K562 (cell line): ENCODE results near the gene CRY2. TPM values are rescaled to one million over a fixed set of nuclear protein-coding genes. Genes with fewer than 3 reads are reported as not detected.
A peak's percentile ranks its signal among the peaks of the same experiment; 100 is the strongest.

Source experiments
- CEBPZ ChIP-seq: fragments of 150-350 bp; IDR thresholded peaks from 2 replicates; pipeline ENCODE4 v1.6.1; 2014; ENCODE audit warnings: low read depth, mild to moderate bottlenecking, low read length, borderline replicate concordance
- ETS1 ChIP-seq: conservative IDR thresholded peaks from 2 replicates; pipeline ENCODE4 v1.6.1; 2011; ENCODE audit warnings: low read depth, mild to moderate bottlenecking, low read length; ENCODE audit not compliant: control insufficient read depth
- KLF10 ChIP-seq: fragments of 250-450 bp; sonication (Bioruptor Pico); IDR thresholded peaks from 2 replicates; pipeline ENCODE4 v1.6.1; 2021; ENCODE audit warnings: matching md5 sums
- MCM7 ChIP-seq, 2 experiments: fragments of 450-650 bp; IDR thresholded peaks; 2 replicates each; pipeline ENCODE4 v1.6.1; 2016 to 2018
- MED1 ChIP-seq: sonication (generic); formaldehyde crosslinking; IDR thresholded peaks from 2 replicates; pipeline ENCODE4 v1.8.1; 2023; ENCODE audit warnings: missing genetic modification reagents, borderline replicate concordance
- NFE2L1 ChIP-seq: fragments of 450-650 bp; IDR thresholded peaks from 2 replicates; pipeline ENCODE4 v1.6.1; 2016; ENCODE audit warnings: missing genetic modification characterization, low read depth, mild to moderate bottlenecking, missing compliant biosample characterization, moderate library complexity, borderline replicate concordance
- PHB ChIP-seq: fragments of 250-450 bp; sonication (Bioruptor Pico); IDR thresholded peaks from 2 replicates; pipeline ENCODE4 v1.5.0; 2021
- POLR2A ChIP-seq: fragments of 450-650 bp; conservative IDR thresholded peaks from 2 replicates; pipeline ENCODE4 v1.6.1; 2016
- PTRF ChIP-seq: fragments of 450-650 bp; IDR thresholded peaks from 2 replicates; pipeline ENCODE4 v1.6.1; 2016; ENCODE audit warnings: mild to moderate bottlenecking, missing genetic modification characterization, missing compliant biosample characterization
- RBM22 ChIP-seq: fragments of 200-400 bp; formaldehyde crosslinking; IDR thresholded peaks from 2 replicates; pipeline ENCODE4 v1.6.1; 2018; ENCODE audit warnings: low read length, low read depth; ENCODE audit not compliant: poor library complexity, severe bottlenecking
- SAFB ChIP-seq: fragments of 200-400 bp; formaldehyde crosslinking; IDR thresholded peaks from 2 replicates; pipeline ENCODE4 v1.6.1; 2017; ENCODE audit warnings: low read depth, low read length, borderline replicate concordance
- ZKSCAN3 ChIP-seq: fragments of 250-450 bp; sonication (Bioruptor Pico); IDR thresholded peaks from 2 replicates; pipeline ENCODE4 v1.4.0; 2020
- ZNF280B ChIP-seq: fragments of 250-450 bp; sonication (Bioruptor Pico); IDR thresholded peaks from 2 replicates; pipeline ENCODE4 v1.5.1; 2021; ENCODE audit warnings: mild to moderate bottlenecking
- ZNF445 ChIP-seq: fragments of 250-450 bp; sonication (Bioruptor Pico); IDR thresholded peaks from 2 replicates; pipeline ENCODE4 v1.4.0; 2020; ENCODE audit warnings: low read depth, mild to moderate bottlenecking, moderate library complexity
- ZNF780A ChIP-seq: fragments of 250-450 bp; sonication (Bioruptor Pico); IDR thresholded peaks from 2 replicates; pipeline ENCODE4 v1.5.0; 2021; ENCODE audit warnings: mild to moderate bottlenecking
- polyA plus RNA-seq, 8 experiments: library from polyadenylated mRNA; depleted of rRNA in 4 of 8; stranded (reverse) in 5 of 8; unstranded in 3 of 8; fragments of >200 nt; fragmentation: Nextera tagmentation in 2 of 8; fragmentation: Illumina TruSeq in 1 of 8; extraction: Ambion mirVana in 2 of 8; extraction: Trizol in 1 of 8; gene quantifications; 2 replicates each; pipeline versions ENCODE4 v1.2.1 to v1.2.3, GENCODE V29; 2011 to 2014; ENCODE audit warnings: inconsistent platforms in 1 of 8, missing spikeins in 1 of 8
- total RNA-seq, 7 experiments: library from RNA; depleted of rRNA in 6 of 7; stranded (reverse); fragments of >200 nt in 6 of 7; fragmentation: Illumina TruSeq in 2 of 7; extraction: Trizol in 2 of 7; gene quantifications; 2 replicates each; pipeline versions ENCODE4 v1.2.1 to v1.2.3, GENCODE V29; 2011 to 2021; ENCODE audit warnings: low replicate concordance in 1 of 7
- TF ChIP-seq, protein P1 (sequence below), 3 experiments: fragments of 200-800 bp in 1 of 3; sonication (Bioruptor generic) in 1 of 3; sonication (generic) in 1 of 3; formaldehyde crosslinking in 1 of 3; IDR thresholded peaks; 2 replicates each; pipeline versions ENCODE4 v1.6.1 to v1.8.0; 2016 to 2022; ENCODE audit warnings: mild to moderate bottlenecking in 2 of 3, missing compliant biosample characterization in 2 of 3, missing genetic modification characterization in 2 of 3, missing genetic modification reagents in 1 of 3
- TF ChIP-seq, protein P2 (sequence below): fragments of 150-350 bp; conservative IDR thresholded peaks from 2 replicates; pipeline ENCODE4 v1.6.1; 2014; ENCODE audit warnings: low read length

CRY2 gene
- total and polyA plus RNA-seq, 9 of the 15 experiments (the other 6 are each of a cell fraction or from before 2014, with no cell fraction given), result 2.3 to 23.9 (median 14.8) TPM

DNA sequence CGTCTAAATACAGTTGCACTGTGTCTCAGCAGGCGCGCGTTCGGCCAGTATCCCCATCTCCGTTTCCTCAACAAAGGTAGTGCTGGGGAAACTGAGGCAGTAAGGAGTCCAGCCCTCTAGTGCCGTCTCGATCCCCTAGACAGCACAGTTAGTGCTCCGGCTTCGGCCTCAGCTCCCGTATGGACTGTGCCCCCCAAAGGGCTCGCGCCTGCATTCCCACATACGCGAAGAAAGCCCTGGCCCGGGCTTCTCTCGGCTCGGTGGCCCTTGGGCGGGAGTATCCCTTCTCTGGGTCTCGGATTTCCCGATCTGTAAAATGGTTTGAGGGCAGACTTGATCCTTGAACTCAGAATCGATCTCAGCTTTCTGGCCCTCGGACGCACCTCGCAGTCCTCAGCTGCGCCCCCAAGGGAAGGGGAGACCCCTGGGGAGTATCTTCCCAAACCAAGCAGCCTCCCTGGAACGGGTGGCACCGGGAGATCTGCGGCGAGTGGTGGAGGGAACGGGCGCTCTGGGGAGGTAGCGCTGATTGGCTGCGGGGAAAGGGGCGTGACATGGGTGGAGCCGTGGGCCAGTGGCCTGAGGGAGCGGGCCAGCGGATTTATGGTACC is 71.2 kb downstream of the CRY2 start (continued):
- TF ChIP-seq NFE2L1 (tag), result no peak
- TF ChIP-seq PHB (CRISPR knock-in tag), result no peak
- no peak for TF ChIP-seq ZNF445 (CRISPR knock-in tag)
- no peak for TF ChIP-seq MED1 (CRISPR knock-in tag)
- TF ChIP-seq, protein P1, sequence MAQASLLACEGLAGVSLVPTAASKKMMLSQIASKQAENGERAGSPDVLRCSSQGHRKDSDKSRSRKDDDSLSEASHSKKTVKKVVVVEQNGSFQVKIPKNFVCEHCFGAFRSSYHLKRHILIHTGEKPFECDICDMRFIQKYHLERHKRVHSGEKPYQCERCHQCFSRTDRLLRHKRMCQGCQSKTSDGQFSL (CRISPR knock-in tag; IDR thresholded peaks at IDR 0.05), result no peak
- TF ChIP-seq, protein P1 (tag; IDR thresholded peaks at IDR 0.05), result no peak
- no peak for TF ChIP-seq SAFB
- TF ChIP-seq POLR2A, result peak; percentile 51
- TF ChIP-seq RBM22, result no peak
- TF ChIP-seq MCM7 (IDR thresholded peaks at IDR 0.05), result no peak
- peak; percentile 25; the same call in 1 of the 2 replicates for TF ChIP-seq ETS1
- TF ChIP-seq ZKSCAN3 (CRISPR knock-in tag), result no peak
- TF ChIP-seq PTRF (tag), result no peak
- TF ChIP-seq, protein P2, sequence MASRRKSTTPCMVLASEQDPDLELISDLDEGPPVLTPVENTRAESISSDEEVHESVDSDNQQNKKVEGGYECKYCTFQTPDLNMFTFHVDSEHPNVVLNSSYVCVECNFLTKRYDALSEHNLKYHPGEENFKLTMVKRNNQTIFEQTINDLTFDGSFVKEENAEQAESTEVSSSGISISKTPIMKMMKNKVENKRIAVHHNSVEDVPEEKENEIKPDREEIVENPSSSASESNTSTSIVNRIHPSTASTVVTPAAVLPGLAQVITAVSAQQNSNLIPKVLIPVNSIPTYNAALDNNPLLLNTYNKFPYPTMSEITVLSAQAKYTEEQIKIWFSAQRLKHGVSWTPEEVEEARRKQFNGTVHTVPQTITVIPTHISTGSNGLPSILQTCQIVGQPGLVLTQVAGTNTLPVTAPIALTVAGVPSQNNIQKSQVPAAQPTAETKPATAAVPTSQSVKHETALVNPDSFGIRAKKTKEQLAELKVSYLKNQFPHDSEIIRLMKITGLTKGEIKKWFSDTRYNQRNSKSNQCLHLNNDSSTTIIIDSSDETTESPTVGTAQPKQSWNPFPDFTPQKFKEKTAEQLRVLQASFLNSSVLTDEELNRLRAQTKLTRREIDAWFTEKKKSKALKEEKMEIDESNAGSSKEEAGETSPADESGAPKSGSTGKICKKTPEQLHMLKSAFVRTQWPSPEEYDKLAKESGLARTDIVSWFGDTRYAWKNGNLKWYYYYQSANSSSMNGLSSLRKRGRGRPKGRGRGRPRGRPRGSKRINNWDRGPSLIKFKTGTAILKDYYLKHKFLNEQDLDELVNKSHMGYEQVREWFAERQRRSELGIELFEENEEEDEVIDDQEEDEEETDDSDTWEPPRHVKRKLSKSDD, result no peak
- TF ChIP-seq KLF10 (CRISPR knock-in tag), result no peak
- no peak for TF ChIP-seq ZNF280B (CRISPR knock-in tag)
- TF ChIP-seq CEBPZ, result no peak
- TF ChIP-seq ZNF780A (CRISPR knock-in tag), result no peak
